Lower leg skin (tissue), 4 donors: ENCODE measurements around the gene PPP2CA. TPM values are rescaled to one million over a fixed set of nuclear protein-coding genes. Genes with fewer than 3 reads are reported as not detected.

Experiments used
- DNase-seq, 2 donors: peaks; one replicate each; pipeline ENCODE4 v3.0.0-alpha.2; 2019; ENCODE audit warnings: low spot score in 2 of 2
- H3K4me3 ChIP-seq: fragments of 200-600 bp; sonication (generic); 2 replicates; pipeline ENCODE4 v1.5.1; 2017; ENCODE audit warnings: mild to moderate bottlenecking, low read depth; ENCODE audit not compliant: poor library complexity, severe bottlenecking
- CTCF ChIP-seq, 3 donors: fragments of 450-650 bp; IDR thresholded peaks; one replicate each; pipeline ENCODE4 v1.5.1; 2016; ENCODE audit warnings: antibody characterized with exemption in 3 of 3, mild to moderate bottlenecking in 3 of 3, moderate library complexity in 2 of 3
- POLR2A ChIP-seq, 2 donors: fragments of 450-650 bp; IDR thresholded peaks; one replicate each; pipeline ENCODE4 v1.6.1; 2016 to 2017; ENCODE audit warnings: antibody characterized with exemption in 2 of 2, mild to moderate bottlenecking in 1 of 2, moderate library complexity in 1 of 2
- WGBS, 2 donors: methylation state at CpG; one replicate each; pipeline ENCODE4 v1.1.5; 2018; 5-methylcytosine and 5-hydroxymethylcytosine counted together
- intact Hi-C: fragments of 100-400 bp; cut with DNase I; formaldehyde crosslinking; loops from one replicate; pipeline ENCODE4 v1.15.0; 2023; ENCODE audit warnings: low total_unique reads
- total RNA-seq, 4 donors: library from RNA; depleted of rRNA; stranded (reverse); fragments of >200 nt; gene quantifications; one replicate each; pipeline ENCODE4 v1.1.0, GENCODE V29; 2016

Gene PPP2CA
- total RNA-seq, 4 donors from 2014 or later: 174 to 293 (median 213) TPM

DNA sequence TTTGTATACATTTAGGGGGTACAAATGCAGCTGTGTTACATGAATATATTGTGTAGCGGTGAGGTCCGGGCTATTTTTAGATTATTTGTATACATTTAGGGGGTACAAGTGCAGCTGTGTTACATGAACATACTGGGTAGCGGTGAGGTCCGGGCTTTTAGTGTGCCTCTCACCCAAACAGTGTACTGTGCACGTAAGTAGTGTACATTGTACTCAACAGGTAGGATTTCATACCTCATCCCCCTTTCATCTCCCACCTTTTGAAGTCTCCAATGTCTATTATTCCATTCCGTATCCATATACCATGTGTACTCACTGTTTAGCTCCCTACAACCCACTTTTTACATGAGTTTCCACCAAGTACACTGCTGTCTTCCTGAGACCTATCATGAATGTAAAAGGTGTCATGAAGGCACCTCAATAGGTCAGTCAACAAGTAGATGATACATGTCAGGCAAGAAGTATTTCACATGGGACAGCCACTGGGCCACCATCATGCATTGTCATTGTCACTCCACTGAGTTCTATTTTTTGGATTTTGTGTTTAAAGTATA, 76.8 kb downstream of the PPP2CA start:
- 87 to 90% methylated on average over 6 of the region's 6 CpGs for WGBS, 2 donors
- H3K4me3 ChIP-seq: no peak overlapping the region
- intact Hi-C loops: no loop called here
- TF ChIP-seq CTCF (IDR thresholded peaks at IDR 0.05): no peak
- no peak for TF ChIP-seq POLR2A (IDR thresholded peaks at IDR 0.05)
- no peak for DNase-seq

DNA sequence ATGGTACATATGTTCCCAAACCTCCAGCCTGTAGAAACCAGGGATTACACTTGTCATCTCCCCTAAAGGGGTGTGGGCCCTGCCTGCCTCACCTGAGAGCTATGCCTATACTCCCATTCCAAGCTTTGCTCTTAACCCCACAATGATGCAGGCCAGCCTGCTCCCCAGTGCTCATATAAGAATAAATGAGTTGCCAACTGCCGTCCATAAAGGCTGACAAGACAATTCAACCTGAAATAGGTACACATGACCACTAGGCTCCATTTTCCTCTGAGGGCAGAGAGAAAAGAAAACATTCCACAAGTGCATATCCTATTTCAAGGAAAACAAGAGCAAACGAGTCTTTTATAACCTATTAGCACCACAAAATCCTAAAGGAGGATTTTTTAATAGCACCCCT, 77.6 kb downstream of the PPP2CA start:
- 67 to 69% methylated on average over 2 of the region's 2 CpGs for WGBS, 2 donors
- H3K4me3 ChIP-seq: no peak overlapping the region
- DNase-seq: peak in 1 of 2 donors; percentile 68
- intact Hi-C loops: no loop called here
- TF ChIP-seq POLR2A (IDR thresholded peaks at IDR 0.05): no peak
- no peak for TF ChIP-seq CTCF (IDR thresholded peaks at IDR 0.05)

- no peak overlapping the region for H3K4me3 ChIP-seq
- TF ChIP-seq CTCF (IDR thresholded peaks at IDR 0.05) (no peak), POLR2A (IDR thresholded peaks at IDR 0.05) (no peak)
- DNase-seq: peak in 1 of 2 donors; percentile 52
- intact Hi-C loops: no loop called here
- 92% methylated on average over 4 of the region's 4 CpGs for WGBS, 2 donors
Observed at GRCh38 chr5:134146651-134147518, 79.0 kb downstream of the PPP2CA start.

- 80 to 87% methylated on average over 13 of the region's 13 CpGs for WGBS, 2 donors
- DNase-seq: peak; percentile 72 to 94
- TF ChIP-seq CTCF (IDR thresholded peaks at IDR 0.05) (peak in 1 of 3 donors; percentile 81), POLR2A (IDR thresholded peaks at IDR 0.05) (no peak)
- H3K4me3 ChIP-seq: no peak overlapping the region
- intact Hi-C loops: loop anchor here (2.0 kb wide), 1 partner anchor 107 kb away; no protein-coding TSS in a partner anchor
Observed at GRCh38 chr5:134145779-134146581, 79.9 kb downstream of the PPP2CA start.

GRCh38 chr5:134145041-134145757, 80.7 kb downstream of the PPP2CA start:
- peak in 1 of 2 donors; percentile 8 for DNase-seq
- intact Hi-C loops: loop anchor here (2.0 kb wide), 1 partner anchor 106 kb away; no protein-coding TSS in a partner anchor
- 38 to 53% methylated on average over 1 of the region's 1 CpG for WGBS, 2 donors
- no peak overlapping the region for H3K4me3 ChIP-seq
- TF ChIP-seq POLR2A (IDR thresholded peaks at IDR 0.05) (no peak), CTCF (IDR thresholded peaks at IDR 0.05) (no peak)
